Stimulated activated CD8-positive, alpha-beta memory T cell treated with anti-CD3 and anti-CD28 coated beads, Interleukin-7, amount 100 ng/mL, for 24 hours (primary cell): ENCODE data around the gene CBFA2T3.

Source experiments
- DNase-seq: peaks from one replicate; pipeline ENCODE4 v3.0.0-alpha.2; 2020; ENCODE audit warnings: low read depth

The CBFA2T3 gene

GRCh38 chr16:88876942-88877526 lies 100.0 kb downstream of the CBFA2T3 start:
- DNase-seq, result no peak

DNA sequence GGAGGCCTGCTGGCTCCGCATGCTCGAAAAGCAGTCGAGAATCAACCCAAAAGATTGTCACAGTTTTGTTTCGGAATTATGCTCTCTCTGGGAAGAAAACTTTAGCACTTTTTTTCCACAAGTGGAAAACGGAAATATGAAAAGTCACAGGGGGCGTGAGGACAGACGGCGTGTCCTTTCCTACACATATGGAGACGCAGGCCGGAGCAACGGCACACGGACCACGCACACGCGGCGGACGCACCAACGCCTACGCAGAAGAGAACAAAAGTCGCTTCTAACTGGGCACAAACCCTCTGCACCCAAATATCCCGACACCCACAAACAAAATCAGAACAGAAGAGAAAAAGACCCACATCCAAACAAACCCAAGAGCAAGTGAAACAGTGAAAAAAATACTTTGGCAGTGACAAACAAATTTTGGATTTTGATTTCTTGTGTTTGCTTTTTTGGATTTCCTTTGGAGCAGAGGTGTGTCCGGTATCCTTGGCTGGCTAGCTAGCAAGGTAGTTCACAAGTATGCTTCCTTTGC lies 101.2 kb downstream of the CBFA2T3 start:
- no peak for DNase-seq

- DNase-seq, result no peak
These were observed 101.9 kb downstream of the CBFA2T3 start for GRCh38 chr16:88874938-88875599.

DNA sequence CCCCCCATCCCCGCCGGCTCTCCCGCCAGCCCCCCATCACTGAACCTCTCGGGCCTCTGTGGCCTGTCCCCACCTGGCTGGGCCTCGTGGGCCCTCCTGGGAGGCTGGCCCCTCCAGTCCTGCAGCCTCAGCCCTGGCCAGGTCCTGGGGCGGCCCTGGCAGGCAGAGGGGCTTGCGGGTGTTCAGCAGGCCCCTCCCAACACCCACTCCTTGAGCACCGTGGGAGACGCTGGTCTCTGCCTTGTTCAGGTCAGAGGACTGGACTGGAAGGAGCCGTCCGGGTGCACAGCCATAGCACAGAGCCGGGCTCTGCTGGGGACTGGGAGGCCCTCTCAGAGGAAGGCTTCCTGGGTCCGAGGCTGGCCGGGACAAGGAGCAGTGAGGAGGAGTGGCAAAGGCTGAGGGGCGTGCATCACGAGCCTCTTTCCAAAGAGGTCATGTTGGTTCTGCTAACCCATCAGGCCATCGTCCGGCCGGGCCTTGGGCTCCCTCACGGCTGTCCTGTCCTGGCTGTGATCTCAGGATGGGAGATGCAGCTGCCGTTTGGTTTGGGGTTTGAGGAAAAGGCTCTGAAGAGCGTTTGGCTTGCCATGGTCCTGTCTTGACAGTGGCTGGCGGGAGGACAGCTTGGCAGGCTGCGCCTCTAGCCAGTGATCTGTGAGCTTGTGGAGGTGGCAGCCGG lies 104.2 kb downstream of the CBFA2T3 start:
- no peak for DNase-seq

DNA sequence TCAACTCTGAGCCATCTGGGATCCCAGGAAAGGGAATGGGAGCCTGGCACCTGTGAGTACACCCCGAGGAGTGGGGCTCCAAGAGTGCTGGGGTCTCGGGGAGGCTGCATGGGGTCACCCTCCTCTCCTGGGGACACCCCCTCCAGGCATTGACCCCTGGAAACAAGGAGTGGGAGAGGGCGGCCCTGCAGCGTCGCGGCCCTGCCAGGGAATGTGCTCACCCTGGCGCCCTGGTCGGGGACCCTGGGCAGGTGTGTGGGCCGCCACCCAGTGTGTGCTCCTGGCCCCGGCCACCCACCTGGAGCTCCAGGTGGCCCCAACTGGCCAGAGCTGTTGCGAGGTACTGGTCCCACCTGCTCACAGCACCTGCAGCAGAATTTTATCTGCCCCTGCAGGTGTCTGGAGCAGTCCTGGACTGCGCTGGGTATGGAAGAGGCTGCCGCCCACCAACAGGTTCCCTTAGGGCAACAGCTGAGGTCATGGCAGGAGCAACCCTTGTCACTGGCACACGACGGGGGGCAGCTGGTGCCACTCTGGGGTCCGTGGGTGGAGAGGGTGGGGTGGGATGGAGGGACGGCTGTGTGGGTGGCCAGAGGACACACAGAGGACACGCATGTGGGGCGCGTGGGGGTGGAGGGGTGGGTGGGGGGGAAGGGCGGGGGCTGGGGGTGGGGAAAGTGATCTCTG lies 105.1 kb downstream of the CBFA2T3 start:
- no peak for DNase-seq

GRCh38 chr16:88871349-88871702 lies 105.7 kb downstream of the CBFA2T3 start:
- no peak for DNase-seq

GRCh38 chr16:88870608-88871348 lies 106.2 kb downstream of the CBFA2T3 start:
- no peak for DNase-seq

- no peak for DNase-seq
These were observed 107.4 kb downstream of the CBFA2T3 start for GRCh38 chr16:88869673-88869980.

GRCh38 chr16:88868974-88869672 lies 107.9 kb downstream of the CBFA2T3 start:
- DNase-seq, result no peak

- no peak for DNase-seq
These were observed 109.3 kb downstream of the CBFA2T3 start for GRCh38 chr16:88867581-88868246.

DNA sequence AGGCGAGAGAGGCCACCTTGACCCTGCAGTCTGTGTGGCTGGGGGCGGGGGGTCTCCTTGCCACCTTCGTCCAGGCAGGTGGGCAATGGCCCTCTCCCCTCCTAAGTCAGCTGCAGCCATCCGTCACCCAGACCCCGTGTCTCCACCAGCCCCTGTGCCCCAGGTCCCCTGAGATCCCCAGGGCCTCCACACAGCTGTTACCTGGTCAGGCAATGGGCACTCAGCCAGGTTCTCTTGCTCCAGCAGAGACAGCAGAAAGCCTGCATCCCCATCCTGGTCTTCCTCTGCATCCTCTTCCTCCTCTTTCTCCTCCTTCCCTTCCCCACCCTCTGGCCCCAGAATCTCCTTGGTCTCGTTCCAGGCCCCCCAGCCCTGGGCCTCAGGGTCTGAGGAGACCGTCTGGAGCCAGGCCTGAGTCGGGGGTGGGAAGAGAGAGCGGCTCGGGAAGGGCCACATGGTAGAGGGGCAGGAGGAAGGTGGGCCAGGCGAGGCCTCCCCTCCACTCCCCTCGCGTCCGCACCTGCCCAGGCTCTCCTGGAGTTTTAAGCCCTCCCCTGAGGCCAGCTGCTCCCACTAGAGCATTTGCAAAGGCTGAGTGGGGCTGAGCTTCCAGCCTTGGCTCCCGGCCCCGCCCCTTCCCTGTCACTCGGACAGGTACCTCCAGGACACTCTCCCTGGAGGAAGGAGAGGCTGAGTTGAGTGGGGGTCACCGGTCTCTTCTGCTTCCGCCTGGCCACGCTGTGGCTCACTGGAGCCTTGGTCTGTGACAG lies 110.7 kb downstream of the CBFA2T3 start, which contains the start of gene PABPN1L:
TSS of gene PABPN1L (minus strand) at position 510 of the 770 bp plus-strand sequence. CDS start at position 456, 54 bp downstream.
- no peak for DNase-seq

GRCh38 chr16:88865742-88866141 lies 111.3 kb downstream of the CBFA2T3 start:
- no peak for DNase-seq

- DNase-seq, result no peak
These were observed 111.7 kb downstream of the CBFA2T3 start for GRCh38 chr16:88865310-88865709.

DNA sequence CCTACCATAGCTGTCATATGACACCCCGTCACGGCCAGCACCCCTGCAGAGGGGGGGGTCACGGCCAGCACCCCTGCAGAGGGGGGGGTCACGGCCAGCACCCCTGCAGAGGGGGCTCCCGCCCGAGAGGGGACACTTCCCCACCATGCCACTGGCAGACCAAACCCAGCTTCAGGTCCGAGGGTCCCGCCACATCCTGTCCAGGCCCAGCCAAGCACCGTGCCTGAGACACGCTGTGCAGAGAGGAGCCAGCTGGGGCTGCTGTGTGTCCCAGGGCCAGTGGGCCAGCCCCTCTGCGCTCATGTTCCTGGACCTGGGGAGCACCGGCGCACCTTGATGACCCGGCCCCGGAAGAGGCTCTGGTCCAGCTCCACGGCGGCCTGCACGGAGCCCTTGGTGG lies 112.5 kb downstream of the CBFA2T3 start:
- no peak for DNase-seq

DNA sequence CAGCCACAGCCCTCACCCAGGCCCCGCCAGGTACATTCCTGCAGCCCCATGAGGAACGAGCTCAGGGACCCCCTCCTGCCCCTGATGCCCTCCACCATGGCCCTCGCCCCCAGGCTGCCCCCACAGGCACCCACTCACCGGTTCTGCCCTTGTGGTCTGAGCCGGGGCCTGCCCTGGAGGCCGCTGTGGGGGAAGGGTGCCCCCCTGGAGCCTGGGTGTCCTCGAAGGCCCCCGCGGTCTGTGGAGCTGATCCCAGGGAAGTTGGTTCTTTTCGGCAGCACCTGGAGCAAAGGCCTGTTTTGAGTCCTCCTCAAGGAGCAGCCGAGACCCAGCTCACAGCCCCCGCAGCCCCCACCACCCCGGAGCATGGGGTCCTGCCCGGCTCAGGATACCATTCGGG lies 112.9 kb downstream of the CBFA2T3 start:
- DNase-seq, result no peak

DNA sequence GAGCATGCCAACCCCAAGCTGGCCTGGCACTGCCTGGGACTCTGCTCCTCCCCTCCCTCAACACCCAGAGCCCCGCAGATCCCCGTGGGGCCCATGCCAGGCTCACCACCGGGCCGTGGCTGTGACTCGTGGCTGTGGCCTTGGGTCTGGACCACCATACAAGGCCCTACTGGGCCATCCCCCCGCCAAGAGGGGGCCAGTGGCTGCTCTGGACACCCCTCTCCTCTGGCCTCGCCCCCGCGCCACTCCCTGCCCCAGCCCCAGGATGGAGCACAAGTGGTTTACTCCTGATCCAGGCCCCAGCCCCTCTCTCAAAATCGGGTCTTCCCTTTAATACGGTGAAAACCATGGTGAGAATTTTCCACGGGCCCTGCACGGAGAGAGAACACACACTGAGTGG lies 113.6 kb downstream of the CBFA2T3 start:
- no peak for DNase-seq

GRCh38 chr16:88862968-88863367 lies 114.0 kb downstream of the CBFA2T3 start:
- no peak for DNase-seq

DNA sequence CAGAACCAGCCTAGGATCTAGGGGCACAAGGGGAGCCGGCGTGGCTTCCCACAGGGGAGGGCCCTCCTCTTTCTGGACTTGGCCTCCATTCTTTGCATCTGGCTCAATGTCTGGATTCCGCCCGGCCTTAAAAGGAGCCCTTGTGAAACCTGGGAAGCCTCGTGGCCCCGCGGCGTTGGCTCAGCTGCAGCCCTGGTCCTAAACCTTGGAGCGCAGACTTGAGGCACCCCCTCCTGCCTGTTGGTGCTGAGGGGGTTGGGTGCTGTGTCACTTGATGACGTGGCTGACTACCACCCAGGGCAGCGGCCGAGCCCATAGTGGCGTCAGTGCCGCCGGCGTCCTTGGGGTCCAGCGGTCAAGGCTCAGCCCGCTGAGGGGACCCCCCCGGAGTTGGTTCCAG lies 115.6 kb downstream of the CBFA2T3 start:
- no peak for DNase-seq

DNA sequence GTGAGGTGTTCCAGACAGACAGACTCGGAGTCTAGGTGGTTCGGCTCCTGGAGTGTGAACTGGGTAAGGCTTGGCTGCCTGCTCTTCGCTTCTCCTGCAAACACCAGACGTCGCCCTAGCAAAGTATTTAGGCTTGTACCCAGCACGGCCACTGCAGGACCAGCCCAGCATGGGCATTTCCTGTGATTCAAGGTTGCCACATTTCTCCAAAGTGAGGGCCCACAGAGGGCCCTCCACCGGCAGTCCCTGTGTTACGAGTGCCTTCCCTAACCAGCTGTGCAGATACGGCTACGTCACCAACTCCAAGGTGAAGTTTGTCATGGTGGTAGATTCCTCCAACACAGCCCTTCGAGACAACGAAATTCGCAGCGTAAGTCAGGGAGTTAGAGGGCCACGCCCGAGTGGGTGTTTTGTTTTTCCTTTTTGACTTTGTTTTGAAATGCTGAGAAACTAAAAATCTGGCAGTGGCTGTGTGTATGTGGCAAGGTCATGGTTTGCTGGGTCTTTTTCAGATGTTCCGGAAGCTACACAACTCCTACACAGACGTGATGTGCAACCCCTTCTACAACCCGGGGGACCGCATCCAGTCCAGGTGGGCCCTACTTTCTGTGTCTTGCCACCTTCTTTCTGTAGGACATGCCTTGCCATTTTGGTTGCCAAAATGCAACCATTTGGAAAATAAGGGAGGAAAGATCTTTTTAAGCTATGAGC lies 117.5 kb downstream of the CBFA2T3 start:
- DNase-seq, result no peak
